Measurements from ENCODE around the gene KRTAP5-7. TPM values are rescaled to one million over a fixed set of nuclear protein-coding genes. Genes with fewer than 3 reads are reported as not detected.

The KRTAP5-7 gene
- total RNA-seq, 1 experiment from 2014 or later, result not detected

- Mint-ChIP-seq H3K36me3 (ENCODE audit: insufficient read depth, unreplicated experiment) (peaks cover 64% of the 10 kb centered on the region), H3K9me3 (ENCODE audit: unreplicated experiment) (no peaks in the 10 kb centered on the region), H3K4me1 (ENCODE audit: insufficient read depth, unreplicated experiment) (no peaks in the 10 kb centered on the region), H3K4me3 (ENCODE audit: unreplicated experiment) (no peak overlapping the region), H3K27ac (ENCODE audit: low read depth, unreplicated experiment) (no peak overlapping the region), H3K27me3 (ENCODE audit: insufficient read depth, unreplicated experiment) (no peaks in the 10 kb centered on the region)
- ChIA-PET CTCF (no interaction called here), POLR2A (interaction anchor here (1.4 kb wide), 1 partner anchor 28 kb away, joined by 3 read pairs; no protein-coding TSS in a partner anchor)
- no peak for DNase-seq (ENCODE audit: unreplicated experiment)
- no TSS peak for BruUV-seq (replicated peaks)
- TF ChIP-seq, protein P1, sequence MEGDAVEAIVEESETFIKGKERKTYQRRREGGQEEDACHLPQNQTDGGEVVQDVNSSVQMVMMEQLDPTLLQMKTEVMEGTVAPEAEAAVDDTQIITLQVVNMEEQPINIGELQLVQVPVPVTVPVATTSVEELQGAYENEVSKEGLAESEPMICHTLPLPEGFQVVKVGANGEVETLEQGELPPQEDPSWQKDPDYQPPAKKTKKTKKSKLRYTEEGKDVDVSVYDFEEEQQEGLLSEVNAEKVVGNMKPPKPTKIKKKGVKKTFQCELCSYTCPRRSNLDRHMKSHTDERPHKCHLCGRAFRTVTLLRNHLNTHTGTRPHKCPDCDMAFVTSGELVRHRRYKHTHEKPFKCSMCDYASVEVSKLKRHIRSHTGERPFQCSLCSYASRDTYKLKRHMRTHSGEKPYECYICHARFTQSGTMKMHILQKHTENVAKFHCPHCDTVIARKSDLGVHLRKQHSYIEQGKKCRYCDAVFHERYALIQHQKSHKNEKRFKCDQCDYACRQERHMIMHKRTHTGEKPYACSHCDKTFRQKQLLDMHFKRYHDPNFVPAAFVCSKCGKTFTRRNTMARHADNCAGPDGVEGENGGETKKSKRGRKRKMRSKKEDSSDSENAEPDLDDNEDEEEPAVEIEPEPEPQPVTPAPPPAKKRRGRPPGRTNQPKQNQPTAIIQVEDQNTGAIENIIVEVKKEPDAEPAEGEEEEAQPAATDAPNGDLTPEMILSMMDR (IDR thresholded peaks at IDR 0.05; ENCODE audit: unreplicated experiment), result no peak
- intact Hi-C loops (cut with micrococcal nuclease), result no loop called here
Observed at GRCh38 chr11:71482216-71482615, 44.9 kb upstream of the KRTAP5-7 start.

- DNase-seq (ENCODE audit: unreplicated experiment), result no peak
- ChIA-PET POLR2A (interaction anchor here (1.4 kb wide), 1 partner anchor 29 kb away, joined by 3 read pairs; no protein-coding TSS in a partner anchor), CTCF (no interaction called here)
- TF ChIP-seq, protein P1 (IDR thresholded peaks at IDR 0.05; ENCODE audit: unreplicated experiment), result no peak
- Mint-ChIP-seq H3K9me3 (ENCODE audit: unreplicated experiment) (no peaks in the 10 kb centered on the region), H3K27me3 (ENCODE audit: insufficient read depth, unreplicated experiment) (no peaks in the 10 kb centered on the region), H3K4me3 (ENCODE audit: unreplicated experiment) (no peak overlapping the region), H3K4me1 (ENCODE audit: insufficient read depth, unreplicated experiment) (peaks cover 3% of the 10 kb centered on the region), H3K36me3 (ENCODE audit: insufficient read depth, unreplicated experiment) (peaks cover 65% of the 10 kb centered on the region), H3K27ac (ENCODE audit: low read depth, unreplicated experiment) (no peak overlapping the region)
- intact Hi-C loops (cut with micrococcal nuclease), result no loop called here
- no TSS peak for BruUV-seq (replicated peaks)
Observed at GRCh38 chr11:71482746-71483364, 44.2 kb upstream of the KRTAP5-7 start.

DNA sequence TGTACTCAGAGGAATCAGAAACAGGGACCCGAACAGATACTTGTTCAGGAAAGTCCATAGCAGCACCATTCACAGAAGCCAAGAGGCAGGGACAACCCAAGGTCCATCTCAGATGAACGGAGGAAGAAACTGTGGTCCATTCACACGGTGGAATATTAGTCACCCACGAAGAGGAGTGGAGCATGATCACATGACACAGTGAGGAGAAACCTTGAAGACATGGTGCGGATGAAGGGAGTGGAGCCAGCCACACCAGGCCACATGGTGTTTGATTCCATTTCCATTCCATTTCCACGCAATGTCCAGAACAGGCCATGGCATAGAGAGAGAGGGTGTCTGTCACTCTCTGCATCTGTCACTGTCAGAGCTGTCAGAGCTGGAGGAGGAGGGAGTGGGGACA, 43.4 kb upstream of the KRTAP5-7 start:
- TF ChIP-seq, protein P1 (IDR thresholded peaks at IDR 0.05; ENCODE audit: unreplicated experiment), result no peak
- Mint-ChIP-seq H3K4me1 (ENCODE audit: insufficient read depth, unreplicated experiment) (peaks cover 11% of the 10 kb centered on the region), H3K27me3 (ENCODE audit: insufficient read depth, unreplicated experiment) (no peaks in the 10 kb centered on the region), H3K27ac (ENCODE audit: low read depth, unreplicated experiment) (no peak overlapping the region), H3K9me3 (ENCODE audit: unreplicated experiment) (no peaks in the 10 kb centered on the region), H3K4me3 (ENCODE audit: unreplicated experiment) (no peak overlapping the region), H3K36me3 (ENCODE audit: insufficient read depth, unreplicated experiment) (peaks cover 66% of the 10 kb centered on the region)
- no TSS peak for BruUV-seq (replicated peaks)
- intact Hi-C loops (cut with micrococcal nuclease), result no loop called here
- ChIA-PET CTCF (no interaction called here), POLR2A (no interaction called here)
- DNase-seq (ENCODE audit: unreplicated experiment), result no peak

GRCh38 chr11:71484248-71485062, 42.6 kb upstream of the KRTAP5-7 start:
- CTCF ChIA-PET, result no interaction called here
- TF ChIP-seq, protein P1 (IDR thresholded peaks at IDR 0.05; ENCODE audit: unreplicated experiment), result no peak
- Mint-ChIP-seq H3K4me1 (ENCODE audit: insufficient read depth, unreplicated experiment) (peaks cover 13% of the 10 kb centered on the region), H3K9me3 (ENCODE audit: unreplicated experiment) (no peaks in the 10 kb centered on the region), H3K27ac (ENCODE audit: low read depth, unreplicated experiment) (no peak overlapping the region), H3K4me3 (ENCODE audit: unreplicated experiment) (no peak overlapping the region), H3K27me3 (ENCODE audit: insufficient read depth, unreplicated experiment) (no peaks in the 10 kb centered on the region), H3K36me3 (ENCODE audit: insufficient read depth, unreplicated experiment) (peaks cover 70% of the 10 kb centered on the region)
- POLR2A ChIA-PET, result interaction anchor here (0.5 kb wide), 1 partner anchor 1823 kb away, joined by 3 read pairs; the partner anchor contains the start of gene ARHGEF17
- BruUV-seq (replicated peaks), result no TSS peak
- intact Hi-C loops (cut with micrococcal nuclease), result no loop called here
- DNase-seq (ENCODE audit: unreplicated experiment), result no peak

Data from MCF 10A (cell line).